MM.1S (cell line): ENCODE measurements around the gene OLFML2B.

Source experiments
- DNase-seq: peaks from one replicate; pipeline ENCODE4 v3.0.0-alpha.2; 2015
- H2AFZ ChIP-seq: fragments of 300-600 bp; sonication (generic); 2 replicates; pipeline ENCODE4 v1.6.0; 2016; ENCODE audit warnings: antibody characterized with exemption, low read length
- H3F3A ChIP-seq: fragments of 300-600 bp; sonication (generic); 2 replicates; pipeline ENCODE4 v1.6.1; 2016; ENCODE audit warnings: mild to moderate bottlenecking, antibody characterized with exemption, low read length, moderate library complexity, mixed read lengths; ENCODE audit not compliant: insufficient read depth
- H3K27ac ChIP-seq: fragments of 300-600 bp; sonication (generic); 2 replicates; pipeline ENCODE4 v1.5.1; 2016; ENCODE audit warnings: mild to moderate bottlenecking, low read length
- H3K27me3 ChIP-seq: fragments of 300-600 bp; sonication (generic); replicated peaks from 2 replicates; pipeline ENCODE4 v1.6.0; 2016; ENCODE audit warnings: low read length; ENCODE audit not compliant: insufficient read depth
- H3K36me3 ChIP-seq: fragments of 300-600 bp; sonication (generic); replicated peaks from 2 replicates; pipeline ENCODE4 v1.6.1; 2016; ENCODE audit warnings: mild to moderate bottlenecking, low read length, mixed read lengths; ENCODE audit not compliant: insufficient read depth
- H3K4me1 ChIP-seq: fragments of 300-600 bp; sonication (generic); 2 replicates; pipeline ENCODE4 v1.6.1; 2016; ENCODE audit warnings: low read length, mixed read lengths
- H3K4me2 ChIP-seq: fragments of 300-600 bp; sonication (generic); 2 replicates; pipeline ENCODE4 v1.6.0; 2016; ENCODE audit warnings: low read depth, low read length
- H3K4me3 ChIP-seq: fragments of 300-600 bp; sonication (generic); 2 replicates; pipeline ENCODE4 v1.5.1; 2016; ENCODE audit warnings: low read length, mixed read lengths
- H3K79me2 ChIP-seq: fragments of 300-600 bp; sonication (generic); 2 replicates; pipeline ENCODE4 v1.6.1; 2016; ENCODE audit warnings: mixed run types, low read length, mixed read lengths
- H3K9ac ChIP-seq: fragments of 300-600 bp; sonication (generic); 2 replicates; pipeline ENCODE4 v1.6.1; 2016; ENCODE audit warnings: low read length, mixed read lengths
- H3K9me2 ChIP-seq: fragments of 300-600 bp; sonication (generic); replicated peaks from 2 replicates; pipeline ENCODE4 v1.6.1; 2016; ENCODE audit warnings: mild to moderate bottlenecking, low read length, mixed read lengths; ENCODE audit not compliant: insufficient read depth
- H3K9me3 ChIP-seq: fragments of 300-600 bp; sonication (generic); replicated peaks from 2 replicates; pipeline ENCODE4 v1.6.1; 2016; ENCODE audit warnings: mild to moderate bottlenecking, low read length, mixed read lengths; ENCODE audit not compliant: insufficient read depth
- H4K20me1 ChIP-seq: fragments of 300-600 bp; sonication (generic); 2 replicates; pipeline ENCODE4 v1.6.1; 2016; ENCODE audit warnings: mild to moderate bottlenecking, low read length, moderate library complexity, mixed read lengths; ENCODE audit not compliant: insufficient read depth
- EZH2 ChIP-seq: fragments of 300-600 bp; sonication (generic); optimal IDR thresholded peaks from 2 replicates; pipeline ENCODE3; 2017; ENCODE audit warnings: low read depth, mild to moderate bottlenecking, antibody characterized with exemption, low read length, mixed read lengths
- EZH2phosphoT487 ChIP-seq: fragments of 300-600 bp; sonication (generic); IDR thresholded peaks from 2 replicates; pipeline ENCODE4 v1.6.1; 2018; ENCODE audit warnings: antibody characterized with exemption, low read length
- TF ChIP-seq, protein P1 (sequence below): fragments of 300-600 bp; sonication (generic); IDR thresholded peaks from 2 replicates; pipeline ENCODE4 v1.5.1; 2016; ENCODE audit warnings: antibody characterized with exemption, low read length, mixed read lengths

OLFML2B gene

DNA sequence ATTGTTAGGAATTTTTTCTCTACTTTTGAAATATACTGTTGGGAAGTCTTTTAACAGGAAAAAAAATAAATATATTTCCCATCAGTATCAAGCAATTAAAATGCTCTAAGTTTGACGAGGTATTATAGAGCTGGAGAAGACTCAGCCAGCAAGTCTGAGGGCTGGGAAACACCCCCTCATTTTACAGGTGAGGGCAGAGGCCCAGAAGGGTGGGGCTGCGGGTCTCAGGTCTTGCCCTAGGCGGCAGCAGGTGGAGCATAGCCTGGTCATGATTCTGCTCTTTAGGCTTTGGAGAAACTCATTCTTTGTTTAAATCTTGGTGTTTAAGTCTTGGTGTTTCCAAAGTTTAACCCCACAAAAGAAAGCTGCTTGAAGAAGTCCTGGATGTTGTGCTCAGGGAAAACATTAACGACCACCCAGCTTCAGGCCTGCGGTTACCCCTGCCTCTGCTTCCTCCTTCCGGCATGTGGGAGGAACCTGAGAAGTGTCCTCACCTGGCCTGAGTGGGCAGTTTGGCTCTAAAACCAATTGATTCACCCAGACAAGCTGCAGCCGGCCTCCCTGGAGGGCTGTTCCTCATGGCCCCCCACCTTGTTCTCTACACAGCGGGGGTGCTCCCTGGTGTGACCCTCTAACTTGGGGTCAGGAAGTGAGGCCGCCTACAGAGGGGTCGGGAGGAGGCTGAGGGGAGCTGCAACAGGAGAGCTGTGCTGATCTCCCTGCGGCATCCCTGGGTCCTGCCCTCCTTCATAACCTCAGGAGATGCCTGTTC, 41.7 kb downstream of the OLFML2B start:
- Histone ChIP-seq H3K36me3 (no peaks in the 10 kb centered on the region), H3K4me3 (no peak overlapping the region), H3F3A (no peaks in the 10 kb centered on the region), H4K20me1 (no peaks in the 10 kb centered on the region), H3K9me3 (no peaks in the 10 kb centered on the region), H3K79me2 (no peaks in the 10 kb centered on the region), H3K4me2 (no peak overlapping the region), H2AFZ (no peak overlapping the region), H3K9me2 (no peaks in the 10 kb centered on the region), H3K27me3 (no peaks in the 10 kb centered on the region), H3K4me1 (no peaks in the 10 kb centered on the region), H3K27ac (no peak overlapping the region), H3K9ac (no peak overlapping the region)
- TF ChIP-seq EZH2 (no peak), EZH2phosphoT487 (no peak)
- TF ChIP-seq, protein P1, sequence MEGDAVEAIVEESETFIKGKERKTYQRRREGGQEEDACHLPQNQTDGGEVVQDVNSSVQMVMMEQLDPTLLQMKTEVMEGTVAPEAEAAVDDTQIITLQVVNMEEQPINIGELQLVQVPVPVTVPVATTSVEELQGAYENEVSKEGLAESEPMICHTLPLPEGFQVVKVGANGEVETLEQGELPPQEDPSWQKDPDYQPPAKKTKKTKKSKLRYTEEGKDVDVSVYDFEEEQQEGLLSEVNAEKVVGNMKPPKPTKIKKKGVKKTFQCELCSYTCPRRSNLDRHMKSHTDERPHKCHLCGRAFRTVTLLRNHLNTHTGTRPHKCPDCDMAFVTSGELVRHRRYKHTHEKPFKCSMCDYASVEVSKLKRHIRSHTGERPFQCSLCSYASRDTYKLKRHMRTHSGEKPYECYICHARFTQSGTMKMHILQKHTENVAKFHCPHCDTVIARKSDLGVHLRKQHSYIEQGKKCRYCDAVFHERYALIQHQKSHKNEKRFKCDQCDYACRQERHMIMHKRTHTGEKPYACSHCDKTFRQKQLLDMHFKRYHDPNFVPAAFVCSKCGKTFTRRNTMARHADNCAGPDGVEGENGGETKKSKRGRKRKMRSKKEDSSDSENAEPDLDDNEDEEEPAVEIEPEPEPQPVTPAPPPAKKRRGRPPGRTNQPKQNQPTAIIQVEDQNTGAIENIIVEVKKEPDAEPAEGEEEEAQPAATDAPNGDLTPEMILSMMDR, result no peak
- no peak for DNase-seq

DNA sequence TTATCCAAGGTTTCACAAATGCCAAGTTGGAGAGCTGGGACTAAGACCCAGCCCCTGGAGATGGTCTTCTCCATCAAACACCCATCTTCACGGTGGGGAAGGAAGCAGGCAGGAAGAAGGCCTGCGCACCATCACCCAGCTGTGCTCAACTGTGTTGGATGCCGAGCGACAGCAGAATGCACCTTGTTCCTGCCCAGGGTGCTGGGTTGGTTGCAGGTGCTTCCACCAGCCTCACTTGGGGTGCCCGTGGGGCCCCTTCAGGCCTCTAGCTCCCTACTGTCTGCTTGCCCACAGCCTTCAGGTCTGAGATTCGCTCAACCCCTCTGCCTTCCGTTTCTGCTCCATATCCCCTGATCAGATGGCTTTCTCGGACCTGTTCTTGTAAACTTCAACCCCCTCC, 42.5 kb downstream of the OLFML2B start:
- H3K9me2 ChIP-seq, result no peaks in the 10 kb centered on the region
- no peaks in the 10 kb centered on the region for H3K4me1 ChIP-seq
- no peak for DNase-seq
- H3F3A ChIP-seq, result no peaks in the 10 kb centered on the region
- H3K27ac ChIP-seq, result no peak overlapping the region
- no peak overlapping the region for H2AFZ ChIP-seq
- TF ChIP-seq, protein P1, result no peak
- H3K9ac ChIP-seq, result no peak overlapping the region
- no peak overlapping the region for H3K4me2 ChIP-seq
- H4K20me1 ChIP-seq, result no peaks in the 10 kb centered on the region
- H3K9me3 ChIP-seq, result no peaks in the 10 kb centered on the region
- H3K79me2 ChIP-seq, result no peaks in the 10 kb centered on the region
- H3K27me3 ChIP-seq, result no peaks in the 10 kb centered on the region
- no peaks in the 10 kb centered on the region for H3K36me3 ChIP-seq
- H3K4me3 ChIP-seq, result no peak overlapping the region

DNA sequence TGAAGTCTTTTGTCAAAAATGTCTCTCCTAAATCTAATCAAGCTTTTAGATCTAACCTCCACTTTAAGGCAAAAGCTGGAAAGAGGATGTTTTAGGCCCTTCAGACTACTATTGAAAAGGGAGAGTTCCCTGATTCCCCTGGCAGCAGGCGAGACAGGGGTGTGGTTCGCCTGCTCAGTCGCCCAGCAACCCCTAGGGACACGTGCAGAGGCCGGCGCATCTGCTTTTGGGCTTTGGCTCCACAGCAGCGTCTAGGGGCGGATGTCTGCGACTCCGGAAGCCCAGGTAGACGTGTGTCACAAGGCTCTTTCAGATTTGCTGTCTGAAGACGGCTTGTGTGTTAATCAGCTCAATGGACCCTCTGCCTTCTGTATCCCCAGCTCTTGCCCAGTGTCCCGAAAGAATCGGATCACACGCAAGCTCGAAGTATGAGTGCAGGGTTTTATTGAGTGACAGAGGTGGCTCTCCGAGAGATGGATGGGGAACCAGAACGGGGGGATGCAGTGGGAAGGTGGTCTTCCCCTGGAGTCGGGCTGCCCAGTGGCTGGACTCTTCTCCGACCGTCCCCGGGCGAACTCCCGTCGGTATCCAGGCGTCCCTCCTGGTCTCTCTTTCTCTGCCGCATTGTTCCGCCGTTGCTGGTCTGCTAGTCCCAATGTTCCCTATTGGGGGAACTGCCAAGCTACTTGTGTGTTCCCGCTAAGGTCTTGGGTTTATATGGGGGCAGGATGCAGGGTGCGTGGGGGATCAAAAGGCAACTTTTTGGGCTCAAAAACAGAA, 45.5 kb downstream of the OLFML2B start:
- H3K27me3 ChIP-seq, result no peaks in the 10 kb centered on the region
- no peaks in the 10 kb centered on the region for H3K4me1 ChIP-seq
- H3K36me3 ChIP-seq, result no peaks in the 10 kb centered on the region
- no peaks in the 10 kb centered on the region for H4K20me1 ChIP-seq
- H3K4me2 ChIP-seq, result no peak overlapping the region
- H3K9me2 ChIP-seq, result no peaks in the 10 kb centered on the region
- no peaks in the 10 kb centered on the region for H3F3A ChIP-seq
- H3K9ac ChIP-seq, result no peak overlapping the region
- DNase-seq, result no peak
- TF ChIP-seq, protein P1, result no peak
- TF ChIP-seq EZH2 (no peak), EZH2phosphoT487 (no peak)
- H3K9me3 ChIP-seq, result no peaks in the 10 kb centered on the region
- H3K79me2 ChIP-seq, result no peaks in the 10 kb centered on the region
- no peak overlapping the region for H2AFZ ChIP-seq
- no peak overlapping the region for H3K27ac ChIP-seq
- H3K4me3 ChIP-seq, result no peak overlapping the region
